ENCODE results near the gene KLHL15.
"Not testable (repeated sequence)": the region's sequence is repeated elsewhere in the genome, so short reads cannot be mapped to it uniquely, and the experiment has no call there.

The KLHL15 gene

GRCh38 chrX:23993012-23993633, 33.9 kb downstream of the KLHL15 start:
- H3K36me3 Mint-ChIP-seq (ENCODE audit: low read depth) = peaks cover 37% of the 10 kb centered on the region
- peak overlapping the region; percentile 40 for H3K27ac Mint-ChIP-seq
- no peaks in the 10 kb centered on the region for H3K27me3 Mint-ChIP-seq
- peaks cover 21% of the 10 kb centered on the region for H3K4me1 Mint-ChIP-seq (ENCODE audit: low read depth)
- H3K4me3 Mint-ChIP-seq = no peak overlapping the region
- H3K9me3 Mint-ChIP-seq = no peaks in the 10 kb centered on the region

- H3K36me3 Mint-ChIP-seq (ENCODE audit: low read depth) = peaks cover 44% of the 10 kb centered on the region
- H3K27me3 Mint-ChIP-seq = no peaks in the 10 kb centered on the region
- H3K9me3 Mint-ChIP-seq = no peaks in the 10 kb centered on the region
- peaks cover 21% of the 10 kb centered on the region for H3K4me1 Mint-ChIP-seq (ENCODE audit: low read depth)
- no peak overlapping the region for H3K27ac Mint-ChIP-seq
- no peak overlapping the region for H3K4me3 Mint-ChIP-seq
These were observed 34.6 kb downstream of the KLHL15 start for GRCh38 chrX:23992431-23992830.

GRCh38 chrX:23990455-23990854, 36.5 kb downstream of the KLHL15 start:
- Mint-ChIP-seq H3K27ac (peak overlapping the region; percentile 63), H3K9me3 (no peaks in the 10 kb centered on the region), H3K36me3 (ENCODE audit: low read depth) (peaks cover 57% of the 10 kb centered on the region), H3K4me1 (ENCODE audit: low read depth) (peaks cover 21% of the 10 kb centered on the region), H3K27me3 (no peaks in the 10 kb centered on the region), H3K4me3 (no peak overlapping the region)

GRCh38 chrX:23989689-23990088, 37.3 kb downstream of the KLHL15 start:
- Mint-ChIP-seq H3K4me1 (ENCODE audit: low read depth) (peaks cover 23% of the 10 kb centered on the region), H3K36me3 (ENCODE audit: low read depth) (peaks cover 57% of the 10 kb centered on the region), H3K27ac (no peak overlapping the region), H3K4me3 (no peak overlapping the region), H3K9me3 (no peaks in the 10 kb centered on the region), H3K27me3 (no peaks in the 10 kb centered on the region)

- Mint-ChIP-seq H3K4me3 (no peak overlapping the region), H3K27me3 (no peaks in the 10 kb centered on the region), H3K9me3 (no peaks in the 10 kb centered on the region), H3K36me3 (ENCODE audit: low read depth) (peaks cover 29% of the 10 kb centered on the region), H3K4me1 (ENCODE audit: low read depth) (peaks cover 3% of the 10 kb centered on the region), H3K27ac (no peak overlapping the region)
These were observed 44.1 kb downstream of the KLHL15 start for GRCh38 chrX:23982891-23983290.

- Mint-ChIP-seq H3K9me3 (no peaks in the 10 kb centered on the region), H3K4me1 (ENCODE audit: low read depth) (peaks cover 3% of the 10 kb centered on the region), H3K27ac (no peak overlapping the region), H3K36me3 (ENCODE audit: low read depth) (peaks cover 18% of the 10 kb centered on the region), H3K27me3 (no peaks in the 10 kb centered on the region), H3K4me3 (no peak overlapping the region)
These were observed 45.3 kb downstream of the KLHL15 start for GRCh38 chrX:23981711-23982110.

GRCh38 chrX:23981222-23981621, 45.8 kb downstream of the KLHL15 start:
- Mint-ChIP-seq H3K4me1 (ENCODE audit: low read depth) (peaks cover 3% of the 10 kb centered on the region), H3K36me3 (ENCODE audit: low read depth) (peaks cover 13% of the 10 kb centered on the region), H3K27ac (no peak overlapping the region)

GRCh38 chrX:23980011-23980441, 47.0 kb downstream of the KLHL15 start:
- Mint-ChIP-seq H3K4me1 (ENCODE audit: low read depth) (peaks cover 3% of the 10 kb centered on the region), H3K27me3 (no peaks in the 10 kb centered on the region), H3K9me3 (no peaks in the 10 kb centered on the region), H3K27ac (no peak overlapping the region), H3K4me3 (no peak overlapping the region), H3K36me3 (ENCODE audit: low read depth) (peaks cover 11% of the 10 kb centered on the region)

More at GRCh38 chrX:23981222-23981621, 45.8 kb downstream of the KLHL15 start:
- Mint-ChIP-seq H3K9me3 (no peaks in the 10 kb centered on the region), H3K4me3 (no peak overlapping the region), H3K27me3 (no peaks in the 10 kb centered on the region)

GRCh38 chrX:23978491-23978890, 48.5 kb downstream of the KLHL15 start:
- Mint-ChIP-seq H3K4me1 (ENCODE audit: low read depth) (no peaks in the 10 kb centered on the region), H3K9me3 (no peaks in the 10 kb centered on the region), H3K4me3 (no peak overlapping the region), H3K36me3 (ENCODE audit: low read depth) (peaks cover 11% of the 10 kb centered on the region), H3K27ac (no peak overlapping the region), H3K27me3 (no peaks in the 10 kb centered on the region)

- H3K36me3 Mint-ChIP-seq (ENCODE audit: low read depth); H3K27ac Mint-ChIP-seq; H3K4me1 Mint-ChIP-seq (ENCODE audit: low read depth); H3K9me3 Mint-ChIP-seq; H3K27me3 Mint-ChIP-seq; H3K4me3 Mint-ChIP-seq: not testable (repeated sequence)
These were observed 61.4 kb downstream of the KLHL15 start for GRCh38 chrX:23965630-23966029.

GRCh38 chrX:23964191-23964590, 62.8 kb downstream of the KLHL15 start:
- Mint-ChIP-seq H3K27me3 (no peaks in the 10 kb centered on the region), H3K4me1 (ENCODE audit: low read depth) (peaks cover 13% of the 10 kb centered on the region), H3K27ac (no peak overlapping the region), H3K9me3 (no peaks in the 10 kb centered on the region), H3K36me3 (ENCODE audit: low read depth) (no peaks in the 10 kb centered on the region), H3K4me3 (no peak overlapping the region)

GRCh38 chrX:23959781-23960180, 67.2 kb downstream of the KLHL15 start:
- no peak overlapping the region for H3K27ac Mint-ChIP-seq
- no peaks in the 10 kb centered on the region for H3K27me3 Mint-ChIP-seq
- H3K4me3 Mint-ChIP-seq = no peak overlapping the region

GRCh38 chrX:23954396-23954795, 72.6 kb downstream of the KLHL15 start:
- Mint-ChIP-seq H3K36me3 (ENCODE audit: low read depth) (no peaks in the 10 kb centered on the region), H3K4me1 (ENCODE audit: low read depth) (peaks cover 23% of the 10 kb centered on the region), H3K27ac (no peak overlapping the region), H3K27me3 (no peaks in the 10 kb centered on the region), H3K4me3 (no peak overlapping the region), H3K9me3 (no peaks in the 10 kb centered on the region)

More at GRCh38 chrX:23959781-23960180, 67.2 kb downstream of the KLHL15 start:
- no peaks in the 10 kb centered on the region for H3K9me3 Mint-ChIP-seq
- H3K4me1 Mint-ChIP-seq (ENCODE audit: low read depth) = peaks cover 17% of the 10 kb centered on the region
- no peaks in the 10 kb centered on the region for H3K36me3 Mint-ChIP-seq (ENCODE audit: low read depth)

- no peaks in the 10 kb centered on the region for H3K27me3 Mint-ChIP-seq
- peaks cover 20% of the 10 kb centered on the region for H3K4me1 Mint-ChIP-seq (ENCODE audit: low read depth)
- peak overlapping the region; percentile 93 for H3K27ac Mint-ChIP-seq
- peak overlapping the region; percentile 79 for H3K4me3 Mint-ChIP-seq
- H3K9me3 Mint-ChIP-seq = no peaks in the 10 kb centered on the region
- H3K36me3 Mint-ChIP-seq (ENCODE audit: low read depth) = no peaks in the 10 kb centered on the region
These were observed 73.1 kb downstream of the KLHL15 start for GRCh38 chrX:23953908-23954269.

GRCh38 chrX:23952984-23953907, 73.7 kb downstream of the KLHL15 start:
- H3K36me3 Mint-ChIP-seq (ENCODE audit: low read depth) = no peaks in the 10 kb centered on the region
- peak overlapping the region; percentile 79 for H3K4me3 Mint-ChIP-seq
- H3K9me3 Mint-ChIP-seq = no peaks in the 10 kb centered on the region
- no peaks in the 10 kb centered on the region for H3K27me3 Mint-ChIP-seq
- peak overlapping the region; percentile 93 for H3K27ac Mint-ChIP-seq
- peaks cover 17% of the 10 kb centered on the region for H3K4me1 Mint-ChIP-seq (ENCODE audit: low read depth)

Data from stimulated activated naive CD8-positive, alpha-beta T cell treated with anti-CD3 and anti-CD28 coated beads, Interleukin-15, Interleukin-2, amounts not matched to agents 100 ng/mL and 50 ng/mL, for 24 hours (primary cell).